IMR-90 (cell line): ENCODE data around the gene RELT. TPM values are rescaled to one million over a fixed set of nuclear protein-coding genes. Genes with fewer than 3 reads are reported as not detected.

Experiments
- ATAC-seq: fragments of 200-7000 bp; cut with Tn5 transposase; 2 replicates; pipeline ENCODE4 v1.9.1; 2020; ENCODE audit warnings: low read depth, mild to moderate bottlenecking, moderate library complexity
- BruUV-seq: library from RNA; stranded (reverse); fragments of 400-500 nt; replicated peaks from 2 replicates; lab custom pipeline; 2021; lab: Mats Ljungman, UMichigan
- CTCF ChIA-PET: fragments of 300-600 bp; formaldehyde crosslinking; extraction: SDS; loops from one replicate; lab custom pipeline; 2021; ENCODE audit warnings: antibody characterized with exemption; lab: Yijun Ruan, JAX
- POLR2A ChIA-PET: fragments of 300-600 bp; sonication (Branson Sonifier 250); formaldehyde crosslinking; loops from one replicate; lab custom pipeline; 2022; ENCODE audit warnings: antibody characterized with exemption; ENCODE audit not compliant: unreplicated experiment; lab: Charles Lee
- DNase-seq: peaks from one replicate; pipeline ENCODE4 v3.0.0; 2013
- H2AFZ ChIP-seq: replicated peaks from 2 replicates; pipeline ENCODE3; 2013; ENCODE audit warnings: low read length, mild to moderate bottlenecking; ENCODE audit not compliant: poor library complexity
- H2AK5ac ChIP-seq: 2 replicates; pipeline ENCODE4 v1.6.1; 2013; ENCODE audit warnings: low read depth, low read length, inconsistent platforms
- H2AK9ac ChIP-seq: replicated peaks from 2 replicates; pipeline ENCODE3; 2013; ENCODE audit warnings: mild to moderate bottlenecking, low read depth, low read length, moderate library complexity; ENCODE audit not compliant: poor library complexity
- H2BK120ac ChIP-seq: 2 replicates; pipeline ENCODE4 v1.6.1; 2013; ENCODE audit warnings: low read depth, low read length, inconsistent platforms
- H2BK15ac ChIP-seq: 3 replicates; pipeline ENCODE4 v1.6.1; 2013; ENCODE audit warnings: low read depth, low read length, inconsistent platforms
- H2BK20ac ChIP-seq: 2 replicates; pipeline ENCODE4 v1.6.1; 2013; ENCODE audit warnings: low read depth, mild to moderate bottlenecking, inconsistent platforms, low read length, moderate library complexity
- H2BK5ac ChIP-seq: 2 replicates; pipeline ENCODE4 v1.6.1; 2013; ENCODE audit warnings: mild to moderate bottlenecking, low read depth, low read length, inconsistent platforms; ENCODE audit not compliant: poor library complexity, severe bottlenecking
- H3K14ac ChIP-seq: replicated peaks from 2 replicates; pipeline ENCODE4 v1.6.1; 2013; ENCODE audit warnings: low read depth, low read length, inconsistent platforms
- H3K18ac ChIP-seq: 2 replicates; pipeline ENCODE4 v1.6.1; 2013; ENCODE audit warnings: low read depth, low read length, control low read depth
- H3K23ac ChIP-seq: 2 replicates; pipeline ENCODE4 v1.6.1; 2013; ENCODE audit warnings: low read depth, low read length, inconsistent platforms
- H3K27ac ChIP-seq: 2 replicates; pipeline ENCODE4 v1.5.1; 2013; ENCODE audit warnings: mild to moderate bottlenecking, control low read depth, low read length; ENCODE audit not compliant: insufficient read depth
- H3K27me3 ChIP-seq: 2 replicates; pipeline ENCODE4 v1.6.1; 2013; ENCODE audit warnings: low read length; ENCODE audit not compliant: control insufficient read depth, insufficient read depth
- H3K36me3 ChIP-seq: 2 replicates; pipeline ENCODE4 v1.6.1; 2013; ENCODE audit warnings: low read length, mixed read lengths; ENCODE audit not compliant: control insufficient read depth, insufficient read depth
- H3K4ac ChIP-seq: 2 replicates; pipeline ENCODE4 v1.6.1; 2013; ENCODE audit warnings: low read depth, low read length, inconsistent platforms
- H3K4me1 ChIP-seq: 2 replicates; pipeline ENCODE4 v1.6.1; 2013; ENCODE audit warnings: low read length, mixed read lengths; ENCODE audit not compliant: control insufficient read depth, insufficient read depth
- H3K4me2 ChIP-seq: 2 replicates; pipeline ENCODE4 v1.6.1; 2013; ENCODE audit warnings: low read depth, mild to moderate bottlenecking, control low read depth, low read length, moderate library complexity
- H3K4me3 ChIP-seq: 2 replicates; pipeline ENCODE4 v1.5.1; 2013; ENCODE audit warnings: low read depth, mild to moderate bottlenecking, control low read depth, low read length, moderate library complexity; ENCODE audit not compliant: insufficient read depth
- H3K56ac ChIP-seq: 2 replicates; pipeline ENCODE4 v1.6.1; 2013; ENCODE audit warnings: low read length, inconsistent platforms; ENCODE audit not compliant: insufficient read depth; ENCODE audit errors: extremely low read depth
- H3K79me1 ChIP-seq, 2 experiments: 2 replicates each; pipeline ENCODE4 v1.6.1; 2013; ENCODE audit warnings: low read length in 2 of 2, inconsistent platforms in 1 of 2, low read depth in 1 of 2
- H3K9ac ChIP-seq: 2 replicates; pipeline ENCODE4 v1.6.1; 2013; ENCODE audit warnings: low read depth, low read length, control low read depth
- H3K9me1 ChIP-seq: 2 replicates; pipeline ENCODE4 v1.6.1; 2013; ENCODE audit warnings: low read length, inconsistent platforms; ENCODE audit not compliant: insufficient read depth
- H3K9me3 ChIP-seq: 2 replicates; pipeline ENCODE4 v1.6.1; 2013; ENCODE audit warnings: low read length; ENCODE audit not compliant: control insufficient read depth, insufficient read depth
- H4K20me1 ChIP-seq: 2 replicates; pipeline ENCODE4 v1.6.1; 2013; ENCODE audit warnings: low read length, inconsistent platforms; ENCODE audit not compliant: insufficient read depth
- H4K5ac ChIP-seq: 2 replicates; pipeline ENCODE4 v1.6.1; 2013; ENCODE audit warnings: mild to moderate bottlenecking, low read depth, low read length, control low read depth
- H4K8ac ChIP-seq, 2 experiments: 2 replicates each; pipeline ENCODE4 v1.6.1; 2013; ENCODE audit warnings: low read depth in 2 of 2, low read length in 2 of 2, control low read depth in 1 of 2, inconsistent platforms in 1 of 2
- H4K91ac ChIP-seq: 2 replicates; pipeline ENCODE4 v1.6.1; 2013; ENCODE audit warnings: low read depth, low read length, inconsistent platforms; ENCODE audit not compliant: insufficient read depth
- BHLHE40 ChIP-seq: fragments of 150-350 bp; IDR thresholded peaks from 2 replicates; pipeline ENCODE4 v1.6.1; 2016; ENCODE audit warnings: mild to moderate bottlenecking, low read depth, low read length
- CEBPB ChIP-seq: IDR thresholded peaks from 2 replicates; pipeline ENCODE4 v1.6.1; 2012; ENCODE audit warnings: low read depth, low read length, improper control_type of control experiment
- CHD1 ChIP-seq: IDR thresholded peaks from 2 replicates; pipeline ENCODE4 v1.6.1; 2012; ENCODE audit warnings: low read depth, low read length, improper control_type of control experiment
- MAFK ChIP-seq: IDR thresholded peaks from 2 replicates; pipeline ENCODE4 v1.6.1; 2012; ENCODE audit warnings: low read depth, low read length, improper control_type of control experiment
- MAZ ChIP-seq: IDR thresholded peaks from 2 replicates; pipeline ENCODE4 v1.6.1; 2012; ENCODE audit warnings: low read depth, mild to moderate bottlenecking, low read length, improper control_type of control experiment, moderate library complexity, borderline replicate concordance
- NFE2L2 ChIP-seq: fragments of 150-350 bp; IDR thresholded peaks from 2 replicates; pipeline ENCODE4 v1.6.1; 2016; ENCODE audit warnings: low read depth, mild to moderate bottlenecking, low read length
- POLR2A ChIP-seq: IDR thresholded peaks from 2 replicates; pipeline ENCODE4 v1.6.1; 2012; ENCODE audit warnings: mild to moderate bottlenecking, low read depth, low read length
- RAD21 ChIP-seq: IDR thresholded peaks from 2 replicates; pipeline ENCODE4 v1.6.1; 2012; ENCODE audit warnings: low read length, improper control_type of control experiment
- RFX5 ChIP-seq: IDR thresholded peaks from 2 replicates; pipeline ENCODE4 v1.8.0; 2012; ENCODE audit warnings: low read depth, mild to moderate bottlenecking, low read length, moderate library complexity
- SMC3 ChIP-seq: fragments of 150-350 bp; IDR thresholded peaks from 2 replicates; pipeline ENCODE4 v1.6.1; 2016; ENCODE audit warnings: low read depth, mild to moderate bottlenecking, antibody characterized with exemption, low read length, moderate library complexity
- WGBS, 2 experiments: methylation state at CpG; one replicate each; pipeline versions ENCODE4 v1.1.5 to v1.1.7; 2013; ENCODE audit warnings: missing lambda C conversion rate in 2 of 2; ENCODE audit not compliant: insufficient read length in 1 of 2; ENCODE audit errors: extremely low coverage in 2 of 2; 5-methylcytosine and 5-hydroxymethylcytosine counted together
- dilution Hi-C: fragments of 300-500 bp; cut with HindIII; formaldehyde crosslinking; loops from one replicate; pipeline ENCODE4 v1.14.3; 2018; ENCODE audit warnings: low sequenced_read_pairs; ENCODE audit not compliant: unreplicated experiment
- in situ Hi-C: fragments of 300-500 bp; cut with MboI; formaldehyde crosslinking; loops from 3 replicates; pipeline ENCODE4 v1.14.3; 2019; ENCODE audit warnings: low sequenced_read_pairs, inconsistent platforms, mixed read lengths
- intact Hi-C: fragments of 100-400 bp; cut with micrococcal nuclease; formaldehyde crosslinking; loops from 2 replicates; pipeline ENCODE4 v1.10.0; 2022
- polyA plus RNA-seq, 3 experiments: library from polyadenylated mRNA; depleted of rRNA; stranded (reverse); fragments of >200 nt; gene quantifications; 2 replicates each; pipeline ENCODE4 v1.2.3, GENCODE V29; 2012; ENCODE audit warnings: low replicate concordance in 1 of 3
- total RNA-seq: library from RNA; depleted of rRNA; stranded (reverse); fragments of >200 nt; gene quantifications from 2 replicates; pipeline ENCODE4 v1.2.3, GENCODE V29; 2012
- TF ChIP-seq, protein P1 (sequence below): fragments of 150-350 bp; IDR thresholded peaks from 2 replicates; pipeline ENCODE4 v1.6.1; 2016; ENCODE audit warnings: low read depth, mild to moderate bottlenecking, low read length, moderate library complexity, borderline replicate concordance
- TF ChIP-seq, protein P2 (sequence below): fragments of 150-350 bp; IDR thresholded peaks from 2 replicates; pipeline ENCODE4 v1.6.1; 2017; ENCODE audit warnings: mild to moderate bottlenecking, antibody characterized with exemption, low read length, low read depth

The RELT gene
- total and polyA plus RNA-seq, 2 of the 4 experiments (the other 2 are of a cell fraction): 2.3 to 5.3 TPM

GRCh38 chr11:73409431-73409830 lies 33.2 kb downstream of the RELT start:
- Histone ChIP-seq H2BK5ac (no peak overlapping the region), H3K18ac (no peak overlapping the region), H3K23ac (no peak overlapping the region), H3K56ac (no peak overlapping the region), H3K14ac (no peak overlapping the region), H3K4me3 (no peak overlapping the region), H4K20me1 (no peaks in the 10 kb centered on the region; the same call in 1 of the 2 replicates), H3K27ac (no peak overlapping the region), H2BK120ac (no peak overlapping the region), H3K9me1 (peaks cover 17% of the 10 kb centered on the region), H4K5ac (no peak overlapping the region), H2AK9ac (peak overlapping the region; percentile 68), H4K91ac (no peak overlapping the region), H3K4me2 (no peak overlapping the region), H4K8ac (no peak overlapping the region), H3K9me3 (no peaks in the 10 kb centered on the region), H3K4me1 (peaks cover 8% of the 10 kb centered on the region), H2BK20ac (no peak overlapping the region; the same call in 1 of the 2 replicates), H3K9ac (no peak overlapping the region), H2AK5ac (no peak overlapping the region; the same call in 1 of the 2 replicates), H3K36me3 (peaks cover 24% of the 10 kb centered on the region), H2AFZ (peak overlapping the region; percentile 35), H3K27me3 (no peaks in the 10 kb centered on the region), H3K4ac (no peak overlapping the region), H2BK15ac (no peak overlapping the region), H3K79me1 (peaks cover 3 to 9% of the 10 kb centered on the region in 2 experiments; a peak in 3 of 4 replicates)
- DNase-seq (no peak), ATAC-seq (no peak)
- dilution Hi-C loops (no loop called here), in situ Hi-C loops (no loop called here), intact Hi-C loops (no loop called here)
- TF ChIP-seq BHLHE40 (no peak), RFX5 (no peak), MAZ (no peak), CEBPB (no peak), SMC3 (no peak), RAD21 (no peak), MAFK (no peak), CHD1 (no peak), NFE2L2 (no peak), POLR2A (no peak)
- TF ChIP-seq, protein P1, sequence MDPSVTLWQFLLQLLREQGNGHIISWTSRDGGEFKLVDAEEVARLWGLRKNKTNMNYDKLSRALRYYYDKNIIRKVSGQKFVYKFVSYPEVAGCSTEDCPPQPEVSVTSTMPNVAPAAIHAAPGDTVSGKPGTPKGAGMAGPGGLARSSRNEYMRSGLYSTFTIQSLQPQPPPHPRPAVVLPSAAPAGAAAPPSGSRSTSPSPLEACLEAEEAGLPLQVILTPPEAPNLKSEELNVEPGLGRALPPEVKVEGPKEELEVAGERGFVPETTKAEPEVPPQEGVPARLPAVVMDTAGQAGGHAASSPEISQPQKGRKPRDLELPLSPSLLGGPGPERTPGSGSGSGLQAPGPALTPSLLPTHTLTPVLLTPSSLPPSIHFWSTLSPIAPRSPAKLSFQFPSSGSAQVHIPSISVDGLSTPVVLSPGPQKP: no peak
- TF ChIP-seq, protein P2, sequence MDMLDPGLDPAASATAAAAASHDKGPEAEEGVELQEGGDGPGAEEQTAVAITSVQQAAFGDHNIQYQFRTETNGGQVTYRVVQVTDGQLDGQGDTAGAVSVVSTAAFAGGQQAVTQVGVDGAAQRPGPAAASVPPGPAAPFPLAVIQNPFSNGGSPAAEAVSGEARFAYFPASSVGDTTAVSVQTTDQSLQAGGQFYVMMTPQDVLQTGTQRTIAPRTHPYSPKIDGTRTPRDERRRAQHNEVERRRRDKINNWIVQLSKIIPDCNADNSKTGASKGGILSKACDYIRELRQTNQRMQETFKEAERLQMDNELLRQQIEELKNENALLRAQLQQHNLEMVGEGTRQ: no peak
- no TSS peak for BruUV-seq
- ChIA-PET POLR2A (no interaction called here), CTCF (no interaction called here)
- 94% methylated on average over 7 of the region's 8 CpGs; no CpG with 5 or more reads in 1 of the 2 experiments for WGBS, 2 experiments
